Transverse colon (tissue), 4 donors: ENCODE results near the gene CBFA2T2. TPM values are rescaled to one million over a fixed set of nuclear protein-coding genes. Genes with fewer than 3 reads are reported as not detected.
"Not testable (repeated sequence)": the region's sequence is repeated elsewhere in the genome, so short reads cannot be mapped to it uniquely, and the experiment has no call there.

Experiments
- DNase-seq: peaks from one replicate; pipeline ENCODE4 v3.0.0-alpha.2; 2019
- H3K27ac ChIP-seq, 4 donors: fragments of 200-600 bp; sonication (generic); 2 replicates each; pipeline ENCODE4 v1.5.1; 2016 to 2018; ENCODE audit warnings: inconsistent platforms in 4 of 4
- H3K27me3 ChIP-seq: fragments of 200-600 bp; sonication (generic); 2 replicates; pipeline ENCODE4 v1.5.1; 2017; ENCODE audit warnings: inconsistent platforms
- H3K36me3 ChIP-seq, 4 donors: fragments of 200-600 bp; sonication (generic); 2 replicates each; pipeline ENCODE4 v1.5.1; 2017 to 2019; ENCODE audit warnings: inconsistent platforms in 4 of 4
- H3K4me1 ChIP-seq, 4 donors: fragments of 200-600 bp; sonication (generic); 2 replicates each; pipeline ENCODE4 v1.5.1; 2017 to 2020; ENCODE audit warnings: inconsistent platforms in 4 of 4
- H3K4me3 ChIP-seq, 4 donors: fragments of 200-600 bp; sonication (generic); 1 replicate in 1 of 4; 2 replicates in 3 of 4; pipeline versions ENCODE4 v1.5.1 to v1.6.1; 2017 to 2019; ENCODE audit warnings: inconsistent platforms in 4 of 4
- H3K9me3 ChIP-seq, 2 donors: fragments of 200-600 bp; sonication (generic); 2 replicates each; pipeline ENCODE4 v1.5.1; 2017 to 2019; ENCODE audit warnings: inconsistent platforms in 2 of 2
- CTCF ChIP-seq, 5 experiments: fragments of 200-600 bp in 3 of 5; fragments of 450-650 bp in 2 of 5; sonication (generic) in 3 of 5; IDR thresholded peaks; 1 replicate in 2 of 5; 2 replicates in 3 of 5; pipeline ENCODE4 v1.5.1; 2016 to 2017; ENCODE audit warnings: antibody characterized with exemption in 5 of 5, inconsistent platforms in 3 of 5, mild to moderate bottlenecking in 2 of 5, moderate library complexity in 1 of 5
- EP300 ChIP-seq: sonication (generic); formaldehyde crosslinking; IDR thresholded peaks from one replicate; pipeline ENCODE4 v1.6.1; 2017; ENCODE audit warnings: antibody characterized with exemption, low read depth
- POLR2A ChIP-seq: fragments of 450-650 bp; IDR thresholded peaks from one replicate; pipeline ENCODE4 v1.6.1; 2016; ENCODE audit warnings: antibody characterized with exemption, mild to moderate bottlenecking, moderate library complexity
- POLR2AphosphoS5 ChIP-seq, 3 donors: sonication (generic); formaldehyde crosslinking; IDR thresholded peaks; one replicate each; pipeline ENCODE4 v1.6.1; 2016; ENCODE audit warnings: antibody characterized with exemption in 3 of 3
- WGBS, 2 donors: methylation state at CpG; one replicate each; pipeline ENCODE4 v1.1.5; 2018; ENCODE audit warnings: low coverage in 1 of 2; 5-methylcytosine and 5-hydroxymethylcytosine counted together
- in situ Hi-C, 4 donors: fragments of 200-750 bp; cut with MboI; loops; one replicate each; pipeline versions ENCODE4 v1.15.0 to v1.15.1; 2017; ENCODE audit warnings: low sequenced_read_pairs in 3 of 4, low pct_ligation_motif_present in 1 of 4, low pct_unique_long_range_greater_than_20kb in 1 of 4
- intact Hi-C: fragments of 100-400 bp; cut with DNase I; formaldehyde crosslinking; loops from one replicate; pipeline ENCODE4 v1.15.1; 2023; ENCODE audit warnings: low total_unique reads
- total RNA-seq, 4 donors: library from RNA; depleted of rRNA; stranded (reverse); fragments of >200 nt; gene quantifications; one replicate each; pipeline ENCODE4 v1.1.0, GENCODE V29; 2016

CBFA2T2 gene
- total RNA-seq, 4 donors from 2014 or later = 35.8 to 62.3 (median 46.6) TPM

GRCh38 chr20:33503564-33503963 is 13.7 kb downstream of the CBFA2T2 start:
- Histone ChIP-seq H3K27ac (no peak overlapping the region), H3K9me3 (no peaks in the 10 kb centered on the region), H3K4me3 (no peak overlapping the region), H3K27me3 (no peaks in the 10 kb centered on the region), H3K4me1 (peaks cover 0 to 23% (median 6%) of the 10 kb centered on the region in 4 donors), H3K36me3 (no peaks in the 10 kb centered on the region)
- in situ Hi-C loops (no loop called here), intact Hi-C loops (no loop called here)
- TF ChIP-seq POLR2AphosphoS5 (IDR thresholded peaks at IDR 0.05) (no peak), EP300 (no peak), CTCF (IDR thresholded peaks at IDR 0.05) (no peak), POLR2A (no peak)
- WGBS, 2 donors = 95 to 98% methylated on average over 6 of the region's 6 CpGs
- DNase-seq = no peak

GRCh38 chr20:33506576-33506975 is 16.7 kb downstream of the CBFA2T2 start:
- H3K27me3 ChIP-seq = no peaks in the 10 kb centered on the region
- peaks cover 0 to 21% (median under 1%) of the 10 kb centered on the region in 4 donors for H3K4me1 ChIP-seq
- WGBS, 2 donors = 75 to 92% methylated on average over 1 to 2 of the region's 2 CpGs
- no peaks in the 10 kb centered on the region for H3K36me3 ChIP-seq
- DNase-seq = no peak
- H3K4me3 ChIP-seq = no peak overlapping the region
- TF ChIP-seq POLR2A (no peak), EP300 (no peak), CTCF (IDR thresholded peaks at IDR 0.05) (no peak), POLR2AphosphoS5 (IDR thresholded peaks at IDR 0.05) (no peak)
- H3K9me3 ChIP-seq = no peaks in the 10 kb centered on the region
- no peak overlapping the region for H3K27ac ChIP-seq
- in situ Hi-C loops (no loop called here), intact Hi-C loops (no loop called here)

GRCh38 chr20:33507461-33507860 is 17.6 kb downstream of the CBFA2T2 start:
- Histone ChIP-seq H3K27me3 (no peaks in the 10 kb centered on the region), H3K9me3 (no peaks in the 10 kb centered on the region), H3K36me3 (no peaks in the 10 kb centered on the region), H3K4me3 (no peak overlapping the region), H3K27ac (no peak overlapping the region), H3K4me1 (peaks cover 0 to 30% (median 4%) of the 10 kb centered on the region in 4 donors)
- WGBS, 2 donors = 51 to 64% methylated on average over 3 of the region's 3 CpGs
- intact Hi-C loops (no loop called here), in situ Hi-C loops (no loop called here)
- TF ChIP-seq POLR2AphosphoS5 (IDR thresholded peaks at IDR 0.05) (no peak), POLR2A (no peak), CTCF (IDR thresholded peaks at IDR 0.05) (no peak), EP300 (no peak)
- DNase-seq = no peak

- H3K27me3 ChIP-seq, H3K36me3 ChIP-seq, in situ Hi-C loops, H3K27ac ChIP-seq, DNase-seq, H3K4me3 ChIP-seq, H3K9me3 ChIP-seq, intact Hi-C loops: not testable (repeated sequence)
- 93 to 100% methylated on average over 4 to 7 of the region's 7 CpGs for WGBS, 2 donors
- H3K4me1 ChIP-seq = peaks cover 0 to 35% (median 9%) of the 10 kb centered on the region in 4 donors
Measured at GRCh38 chr20:33508015-33508414, 18.1 kb downstream of the CBFA2T2 start.

- 94 to 95% methylated on average over 3 of the region's 3 CpGs for WGBS, 2 donors
- H3K27ac ChIP-seq, intact Hi-C loops, DNase-seq, in situ Hi-C loops, H3K36me3 ChIP-seq, H3K27me3 ChIP-seq, H3K9me3 ChIP-seq, H3K4me3 ChIP-seq: not testable (repeated sequence)
- H3K4me1 ChIP-seq = peaks cover 0 to 45% (median 16%) of the 10 kb centered on the region in 4 donors
Measured at GRCh38 chr20:33509057-33509456, 19.2 kb downstream of the CBFA2T2 start.

- H3K9me3 ChIP-seq, in situ Hi-C loops, H3K27me3 ChIP-seq, DNase-seq, H3K4me3 ChIP-seq, H3K27ac ChIP-seq, intact Hi-C loops, H3K36me3 ChIP-seq: not testable (repeated sequence)
- H3K4me1 ChIP-seq = peaks cover 0 to 57% (median 16%) of the 10 kb centered on the region in 4 donors
- 94 to 95% methylated on average over 12 to 13 of the region's 13 CpGs for WGBS, 2 donors
Measured at GRCh38 chr20:33511876-33512275, 22.0 kb downstream of the CBFA2T2 start.
